ENCODE results near the gene MRPS21. TPM values are rescaled to one million over a fixed set of nuclear protein-coding genes. Genes with fewer than 3 reads are reported as not detected.

The MRPS21 gene
- polyA plus RNA-seq, 2 of the 4 experiments (the other 2 are of a cell fraction), result 95.7 to 113 TPM

GRCh38 chr1:150268705-150269403 lies 24.8 kb upstream of the MRPS21 start, which contains the start of gene APH1A:
Gene APH1A, minus strand, starts transcription at chr1:150269016. Its CDS starts 206 bp downstream, at chr1:150268810.
- ATAC-seq (peak; percentile 98 to 100), FAIRE-seq (no peak), DNase-seq (ENCODE audit: low read depth in 1 of 2, low spot score in 1 of 2) (peak; percentile 97 to 99)
- Histone ChIP-seq H3K9me3 (no peaks in the 10 kb centered on the region), H3K27ac (peak within 1 kb of the TSS; percentile 94), H3K4me2 (peak within 1 kb of the TSS; percentile 98), H3K4me1 (peaks cover 11% of the 10 kb centered on the region), H3K4me3 (peak within 1 kb of the TSS; percentile 91)
- ChIA-PET POLR2A (interaction anchor here (0.5 to 1.3 kb wide), 4 partner anchors 10 to 245 kb away, joined by 4 to 6 read pairs (median 5); no protein-coding TSS in a partner anchor), CTCF (interaction anchor here (1.6 to 6.2 kb wide), 2 partner anchors 11 to 13 kb away, joined by 10 to 48 read pairs; no protein-coding TSS in a partner anchor)
- no peak for TF ChIP-seq MYC (IDR thresholded peaks at IDR 0.05; ENCODE audit: borderline replicate concordance, low read length)
- TF ChIP-seq, protein P1, sequence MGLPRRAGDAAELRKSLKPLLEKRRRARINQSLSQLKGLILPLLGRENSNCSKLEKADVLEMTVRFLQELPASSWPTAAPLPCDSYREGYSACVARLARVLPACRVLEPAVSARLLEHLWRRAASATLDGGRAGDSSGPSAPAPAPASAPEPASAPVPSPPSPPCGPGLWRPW (IDR thresholded peaks at IDR 0.05), result no peak
- TF ChIP-seq EHF (CRISPR knock-in tag; IDR thresholded peaks at IDR 0.05), result no peak
- TF ChIP-seq KDM5A (IDR thresholded peaks at IDR 0.05), result peak; percentile 63
- TF ChIP-seq, protein P2, sequence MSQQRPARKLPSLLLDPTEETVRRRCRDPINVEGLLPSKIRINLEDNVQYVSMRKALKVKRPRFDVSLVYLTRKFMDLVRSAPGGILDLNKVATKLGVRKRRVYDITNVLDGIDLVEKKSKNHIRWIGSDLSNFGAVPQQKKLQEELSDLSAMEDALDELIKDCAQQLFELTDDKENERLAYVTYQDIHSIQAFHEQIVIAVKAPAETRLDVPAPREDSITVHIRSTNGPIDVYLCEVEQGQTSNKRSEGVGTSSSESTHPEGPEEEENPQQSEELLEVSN (IDR thresholded peaks at IDR 0.05; ENCODE audit: borderline replicate concordance, low read depth), result peak; percentile 49; the same call in 1 of the 2 replicates
- TF ChIP-seq PHF8 (IDR thresholded peaks at IDR 0.05; ENCODE audit: borderline replicate concordance, low read depth), result peak; percentile 76
- TF ChIP-seq RAD21 (conservative IDR thresholded peaks at IDR 0.05 in 1 of 2, IDR thresholded peaks at IDR 0.05 in 1 of 2), result no peak
- TF ChIP-seq HMGXB4 (CRISPR knock-in tag; IDR thresholded peaks at IDR 0.05; ENCODE audit: borderline replicate concordance), result no peak
- TF ChIP-seq MAFK (IDR thresholded peaks at IDR 0.05; ENCODE audit: partially characterized antibody), result no peak
- peak; percentile 70 for TF ChIP-seq MAX (IDR thresholded peaks at IDR 0.05)
- TF ChIP-seq ZFP36 (IDR thresholded peaks at IDR 0.05; ENCODE audit: borderline replicate concordance, partially characterized antibody), result no peak
- TF ChIP-seq MAZ (IDR thresholded peaks at IDR 0.05; ENCODE audit: borderline replicate concordance, low read depth, low read length), result peak; percentile 22; the same call in 1 of the 2 replicates
- TF ChIP-seq JUN (IDR thresholded peaks at IDR 0.05), result peak in 1 of 2 experiments; percentile 77; a peak in 3 of 5 replicates
- no peak for TF ChIP-seq CBX2 (IDR thresholded peaks at IDR 0.05; ENCODE audit: borderline replicate concordance, low read depth)
- WGBS (ENCODE audit: missing lambda C conversion rate), result 5% methylated on average over 38 of the region's 49 CpGs

DNA sequence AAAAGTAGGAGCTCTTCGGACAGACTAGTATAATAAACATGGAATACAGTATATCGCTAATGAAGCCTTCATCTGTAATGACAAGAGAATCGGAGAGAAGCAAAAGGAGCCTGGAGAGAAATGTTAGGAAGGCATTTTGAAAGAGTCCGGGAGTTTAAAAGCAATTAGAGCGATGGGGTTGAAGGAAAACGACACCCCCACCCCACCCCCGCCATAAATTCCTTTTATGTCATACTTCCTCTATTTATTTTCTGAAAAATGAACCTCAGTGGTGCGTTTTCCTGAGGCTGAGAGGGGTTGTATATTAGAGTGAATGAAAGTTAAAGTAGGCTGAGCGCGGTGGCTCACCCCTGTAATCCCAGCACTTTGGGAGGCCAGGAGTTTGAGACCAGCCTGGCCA lies 24.2 kb upstream of the MRPS21 start:
- 74% methylated on average over 10 of the region's 10 CpGs for WGBS (ENCODE audit: missing lambda C conversion rate)
- peak overlapping the region; percentile 91 for H3K4me3 ChIP-seq
- FAIRE-seq (no peak), ATAC-seq (no peak), DNase-seq (ENCODE audit: low read depth in 1 of 2, low spot score in 1 of 2) (no peak)
- ChIA-PET CTCF (interaction anchor here (1.6 to 6.2 kb wide), 2 partner anchors 11 to 14 kb away, joined by 10 to 48 read pairs; no protein-coding TSS in a partner anchor), POLR2A (interaction anchor here (0.5 to 1.3 kb wide), 4 partner anchors 9 to 244 kb away, joined by 4 to 6 read pairs (median 5); no protein-coding TSS in a partner anchor)
- H3K27ac ChIP-seq, result peak overlapping the region; percentile 94
- peaks cover 11% of the 10 kb centered on the region for H3K4me1 ChIP-seq
- H3K9me3 ChIP-seq, result no peaks in the 10 kb centered on the region
- H3K4me2 ChIP-seq, result peak overlapping the region; percentile 98
- TF ChIP-seq POLR2AphosphoS2 (conservative IDR thresholded peaks at IDR 0.05; ENCODE audit: low read length) (no peak), SREBF2 (IDR thresholded peaks at IDR 0.05) (no peak), MYC (IDR thresholded peaks at IDR 0.05; ENCODE audit: borderline replicate concordance, low read length) (no peak), REST (IDR thresholded peaks at IDR 0.05) (no peak), PHF8 (IDR thresholded peaks at IDR 0.05; ENCODE audit: borderline replicate concordance, low read depth) (no peak), CTCF (IDR thresholded peaks at IDR 0.05) (no peak), ATOH8 (CRISPR knock-in tag; IDR thresholded peaks at IDR 0.05; ENCODE audit: low read depth) (no peak), BHLHE40 (IDR thresholded peaks at IDR 0.05; ENCODE audit: low read depth, low read length) (no peak), CHD2 (IDR thresholded peaks at IDR 0.05; ENCODE audit: low read length, partially characterized antibody) (no peak), NR3C1 (IDR thresholded peaks at IDR 0.05) (no peak), NFE2L2 (conservative IDR thresholded peaks at IDR 0.05; ENCODE audit: low read length) (no peak), RNF2 (IDR thresholded peaks at IDR 0.05; ENCODE audit: borderline replicate concordance, low read depth) (no peak), MAX (IDR thresholded peaks at IDR 0.05) (no peak), EHF (CRISPR knock-in tag; IDR thresholded peaks at IDR 0.05) (no peak)

All from A549 (cell line).